Measurements from ENCODE around the gene HMCN2. TPM values are rescaled to one million over a fixed set of nuclear protein-coding genes. Genes with fewer than 3 reads are reported as not detected.
A peak's percentile ranks its signal among the peaks of the same experiment; 100 is the strongest.

The HMCN2 gene
- total and polyA plus RNA-seq, 2 donors (not counting 1 experiment from before 2014, with no cell fraction given) = 0.01 TPM; not detected in 1

DNA sequence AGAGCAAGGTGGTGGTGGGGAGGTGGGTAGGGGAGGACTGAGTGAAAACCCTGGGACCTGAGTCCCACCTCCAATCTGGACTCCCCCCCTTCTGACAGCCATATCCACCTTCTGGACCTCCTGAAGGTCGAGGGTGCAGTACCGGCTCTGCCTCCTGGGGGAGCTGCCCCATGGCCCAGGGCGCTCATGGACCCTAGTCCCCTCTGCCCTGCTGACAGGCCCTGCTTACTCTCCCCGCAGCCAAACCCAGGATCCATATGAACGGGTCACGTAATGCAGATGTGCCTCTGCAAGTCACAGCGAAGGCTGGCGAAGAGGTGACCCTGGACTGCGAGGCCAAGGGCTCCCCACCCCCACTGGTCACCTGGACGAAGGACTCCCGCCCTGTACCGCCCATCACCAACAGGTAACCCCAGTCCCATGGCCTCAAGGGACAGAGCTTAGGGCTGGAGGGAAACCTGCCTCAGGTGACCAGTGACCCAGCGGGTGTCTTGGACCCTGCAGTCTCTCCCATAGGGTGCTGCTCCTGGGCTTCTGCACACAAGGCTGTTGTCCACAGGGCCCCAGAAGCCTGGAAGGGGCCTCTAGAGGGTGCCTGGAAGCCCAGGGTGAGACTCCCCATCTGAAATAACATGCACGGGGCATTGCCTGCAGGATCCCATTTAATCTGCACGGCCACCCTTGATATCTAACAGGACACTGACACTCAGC lies 61.7 kb downstream of the HMCN2 start:
- Mint-ChIP-seq H3K4me1 (no peaks in the 10 kb centered on the region), H3K27ac (no peak overlapping the region), H3K4me3 (no peak overlapping the region), H3K27me3 (peaks cover 29% of the 10 kb centered on the region), H3K9me3 (ENCODE audit: insufficient read depth) (no peaks in the 10 kb centered on the region)
- Histone ChIP-seq H3K79me2 (ENCODE audit: control insufficient read depth, insufficient read depth, low read length) (no peaks in the 10 kb centered on the region), H3K36me3 (replicated peaks in 1 of 2; ENCODE audit: control extremely low read depth in 1 of 2, control insufficient read depth in 1 of 2, extremely low read depth in 1 of 2, insufficient read depth in 2 of 2, low read length in 1 of 2) (no peaks in the 10 kb centered on the region), H3K9ac (ENCODE audit: low read length) (no peak overlapping the region), H2AFZ (ENCODE audit: insufficient read depth, low read depth, low read length, poor library complexity, severe bottlenecking) (no peak overlapping the region), H3K4me1 (ENCODE audit: control insufficient read depth in 2 of 2, insufficient read depth in 2 of 2, low read length in 2 of 2) (no peaks in the 10 kb centered on the region), H3K27me3 (replicated peaks in 1 of 4; ENCODE audit: control extremely low read depth in 1 of 4, control insufficient read depth in 3 of 4, insufficient read depth in 4 of 4, low read length in 3 of 4) (peaks cover 0 to 13% (median 5%) of the 10 kb centered on the region in 4 experiments), H3K9me3 (ENCODE audit: control extremely low read depth in 1 of 3, control insufficient read depth in 2 of 3, insufficient read depth in 1 of 3, low read length in 2 of 3) (peaks cover 0 to 2% (median 0%) of the 10 kb centered on the region in 3 donors), H3K4me2 (replicated peaks; ENCODE audit: low read depth, low read length, poor library complexity, severe bottlenecking) (no peak overlapping the region), H4K20me1 (ENCODE audit: control insufficient read depth, insufficient read depth, low read length, poor library complexity, severe bottlenecking) (no peaks in the 10 kb centered on the region), H3K4me3 (ENCODE audit: control extremely low read depth in 1 of 5, extremely low read depth in 1 of 5, insufficient read depth in 1 of 5, low read depth in 2 of 5, low read length in 4 of 5) (no peak overlapping the region), H3K27ac (ENCODE audit: low read length in 2 of 2) (no peak overlapping the region)
- ATAC-seq (ENCODE audit: low read depth) = no peak
- intact Hi-C loops (cut with micrococcal nuclease) = no loop called here
- POLR2A ChIA-PET = no interaction called here
- DNase-seq = no peak
- TF ChIP-seq EZH2 (IDR thresholded peaks at IDR 0.05; ENCODE audit: borderline replicate concordance, insufficient read depth, low read depth, low read length, poor library complexity, severe bottlenecking) = no peak
- TF ChIP-seq, protein P1, sequence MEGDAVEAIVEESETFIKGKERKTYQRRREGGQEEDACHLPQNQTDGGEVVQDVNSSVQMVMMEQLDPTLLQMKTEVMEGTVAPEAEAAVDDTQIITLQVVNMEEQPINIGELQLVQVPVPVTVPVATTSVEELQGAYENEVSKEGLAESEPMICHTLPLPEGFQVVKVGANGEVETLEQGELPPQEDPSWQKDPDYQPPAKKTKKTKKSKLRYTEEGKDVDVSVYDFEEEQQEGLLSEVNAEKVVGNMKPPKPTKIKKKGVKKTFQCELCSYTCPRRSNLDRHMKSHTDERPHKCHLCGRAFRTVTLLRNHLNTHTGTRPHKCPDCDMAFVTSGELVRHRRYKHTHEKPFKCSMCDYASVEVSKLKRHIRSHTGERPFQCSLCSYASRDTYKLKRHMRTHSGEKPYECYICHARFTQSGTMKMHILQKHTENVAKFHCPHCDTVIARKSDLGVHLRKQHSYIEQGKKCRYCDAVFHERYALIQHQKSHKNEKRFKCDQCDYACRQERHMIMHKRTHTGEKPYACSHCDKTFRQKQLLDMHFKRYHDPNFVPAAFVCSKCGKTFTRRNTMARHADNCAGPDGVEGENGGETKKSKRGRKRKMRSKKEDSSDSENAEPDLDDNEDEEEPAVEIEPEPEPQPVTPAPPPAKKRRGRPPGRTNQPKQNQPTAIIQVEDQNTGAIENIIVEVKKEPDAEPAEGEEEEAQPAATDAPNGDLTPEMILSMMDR (IDR thresholded peaks at IDR 0.05) = peak; percentile 30
- WGBS (ENCODE audit: insufficient coverage) = 70% methylated on average over 11 of the region's 15 CpGs
- CTCF ChIA-PET = interaction anchor here (0.7 to 1.3 kb wide), 2 partner anchors 13 to 1113 kb away, joined by 3 read pairs; no protein-coding TSS in a partner anchor

DNA sequence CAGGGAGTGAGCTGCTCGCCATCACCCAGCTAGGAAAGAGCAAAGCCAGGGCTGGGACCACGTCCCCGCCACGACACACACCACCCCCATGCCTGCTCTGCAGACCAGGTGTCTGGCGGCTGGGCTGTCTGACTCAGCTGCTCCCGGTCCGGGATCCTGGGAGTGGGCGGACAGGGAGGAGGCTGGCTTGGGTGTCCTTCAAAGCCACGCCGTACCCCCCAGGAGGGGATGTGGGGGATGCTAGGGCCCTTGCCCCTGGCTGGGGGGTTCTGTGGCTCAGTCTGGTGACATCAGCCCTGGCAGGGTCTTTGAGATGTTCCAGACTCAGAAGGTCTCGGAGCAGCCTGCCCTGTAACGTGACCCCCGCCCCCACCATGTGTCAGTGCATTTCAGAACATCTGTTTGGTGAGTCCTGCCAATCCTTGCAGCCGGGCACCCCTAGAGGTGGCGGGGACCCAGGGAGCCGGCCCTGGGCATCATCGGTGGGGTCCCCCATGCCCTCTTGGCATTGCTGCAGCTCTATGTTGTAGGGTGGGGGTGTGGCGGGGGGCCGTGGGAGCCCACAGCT lies 62.3 kb downstream of the HMCN2 start:
- ChIA-PET POLR2A (no interaction called here), CTCF (no interaction called here)
- no peaks in the 10 kb centered on the region for H3K9me3 Mint-ChIP-seq (ENCODE audit: insufficient read depth)
- peaks cover 29% of the 10 kb centered on the region for H3K27me3 Mint-ChIP-seq
- DNase-seq = no peak
- Histone ChIP-seq H3K79me2 (ENCODE audit: control insufficient read depth, insufficient read depth, low read length) (no peaks in the 10 kb centered on the region), H2AFZ (ENCODE audit: insufficient read depth, low read depth, low read length, poor library complexity, severe bottlenecking) (no peak overlapping the region), H3K9ac (ENCODE audit: low read length) (no peak overlapping the region), H3K4me1 (ENCODE audit: control insufficient read depth in 2 of 2, insufficient read depth in 2 of 2, low read length in 2 of 2) (no peaks in the 10 kb centered on the region), H3K36me3 (replicated peaks in 1 of 2; ENCODE audit: control extremely low read depth in 1 of 2, control insufficient read depth in 1 of 2, extremely low read depth in 1 of 2, insufficient read depth in 2 of 2, low read length in 1 of 2) (no peaks in the 10 kb centered on the region), H3K9me3 (ENCODE audit: control extremely low read depth in 1 of 3, control insufficient read depth in 2 of 3, insufficient read depth in 1 of 3, low read length in 2 of 3) (peaks cover 0 to 2% (median 0%) of the 10 kb centered on the region in 3 donors), H3K4me2 (replicated peaks; ENCODE audit: low read depth, low read length, poor library complexity, severe bottlenecking) (no peak overlapping the region), H3K4me3 (ENCODE audit: control extremely low read depth in 1 of 5, extremely low read depth in 1 of 5, insufficient read depth in 1 of 5, low read depth in 2 of 5, low read length in 4 of 5) (no peak overlapping the region), H3K27ac (ENCODE audit: low read length in 2 of 2) (no peak overlapping the region), H4K20me1 (ENCODE audit: control insufficient read depth, insufficient read depth, low read length, poor library complexity, severe bottlenecking) (no peaks in the 10 kb centered on the region), H3K27me3 (replicated peaks in 1 of 4; ENCODE audit: control extremely low read depth in 1 of 4, control insufficient read depth in 3 of 4, insufficient read depth in 4 of 4, low read length in 3 of 4) (peaks cover 0 to 13% (median 5%) of the 10 kb centered on the region in 4 experiments)
- ATAC-seq (ENCODE audit: low read depth) = no peak
- no peaks in the 10 kb centered on the region for H3K4me1 Mint-ChIP-seq
- no peak overlapping the region for H3K27ac Mint-ChIP-seq
- no peak overlapping the region for H3K4me3 Mint-ChIP-seq
- TF ChIP-seq, protein P1 (IDR thresholded peaks at IDR 0.05) = no peak
- no peak for TF ChIP-seq EZH2 (IDR thresholded peaks at IDR 0.05; ENCODE audit: borderline replicate concordance, insufficient read depth, low read depth, low read length, poor library complexity, severe bottlenecking)
- intact Hi-C loops (cut with micrococcal nuclease) = no loop called here
- 81% methylated on average over 15 of the region's 19 CpGs for WGBS (ENCODE audit: insufficient coverage)
